GM18519 (cell line): ENCODE results near the gene UBE2B.
"Not testable (repeated sequence)": the region's sequence is repeated elsewhere in the genome, so short reads cannot be mapped to it uniquely, and the experiment has no call there.

Source experiments
- ATAC-seq: cut with Tn5 transposase; IDR thresholded peaks from one replicate; pipeline ENCODE4 v1.9.1; 2021; ENCODE audit warnings: mild to moderate bottlenecking, moderate library complexity; ENCODE audit not compliant: unreplicated experiment, low FRiP score

The UBE2B gene

GRCh38 chr5:134397196-134397595 is 25.8 kb downstream of the UBE2B start:
- no peak for ATAC-seq

- ATAC-seq, result no peak
These were observed 27.3 kb downstream of the UBE2B start for GRCh38 chr5:134398609-134399155.

DNA sequence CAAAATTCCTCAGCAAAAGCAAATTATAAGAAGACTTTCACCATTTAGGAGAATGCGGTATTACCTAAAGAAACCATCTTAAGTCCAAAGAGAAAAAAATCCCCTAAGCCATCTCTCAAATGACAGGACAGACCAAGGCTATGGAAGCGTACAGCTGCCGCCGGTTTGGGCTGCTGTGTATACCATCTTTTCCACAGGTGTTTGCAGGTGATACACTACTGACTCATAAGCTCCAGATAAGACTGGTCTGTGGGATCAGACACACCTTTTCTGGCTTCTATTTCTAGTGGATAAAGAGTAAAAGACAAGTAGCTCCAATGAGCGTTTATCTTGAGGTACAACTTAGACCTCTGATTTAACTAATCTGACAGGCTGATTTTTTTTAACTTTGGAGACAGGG is 32.6 kb downstream of the UBE2B start:
- ATAC-seq, result no peak

DNA sequence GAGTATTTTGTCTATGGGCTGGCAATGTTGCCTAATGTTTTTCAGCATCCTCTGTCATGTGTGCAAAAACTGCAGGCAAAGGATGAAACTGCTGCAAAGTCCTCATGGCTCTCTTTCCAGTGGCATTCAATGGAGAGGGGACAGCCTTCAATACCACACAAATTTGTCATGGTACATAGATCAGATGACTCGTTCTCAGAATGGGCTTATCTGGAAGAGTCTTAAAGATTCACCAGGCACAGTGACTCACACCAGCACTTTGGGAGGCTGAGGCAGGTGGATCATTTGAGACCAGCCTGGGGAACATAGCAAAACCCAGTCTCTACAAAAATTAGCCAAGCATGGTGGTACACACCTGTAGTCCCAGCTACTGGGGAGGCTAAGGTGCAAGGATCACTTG is 35.0 kb downstream of the UBE2B start:
- ATAC-seq, result no peak

GRCh38 chr5:134409321-134409720 is 38.0 kb downstream of the UBE2B start:
- no peak for ATAC-seq

DNA sequence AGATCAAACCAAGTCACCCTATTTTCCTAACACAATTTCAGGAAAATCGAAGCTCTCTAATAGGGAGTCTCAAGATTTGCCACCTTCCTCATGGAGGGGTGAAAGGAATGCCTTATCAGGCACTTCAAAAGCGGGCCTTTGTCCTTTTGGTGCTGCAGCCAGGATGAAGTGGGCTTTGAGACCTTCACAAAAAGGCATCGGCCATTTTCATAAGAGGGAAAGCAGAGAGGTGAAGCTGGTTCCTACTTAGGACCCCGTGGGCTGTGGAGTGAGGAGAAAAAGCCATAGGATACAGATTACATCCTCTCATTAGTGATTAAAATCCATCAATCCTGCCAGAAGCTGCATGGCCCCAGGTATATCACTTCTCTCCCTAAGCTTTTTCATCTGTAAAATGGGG is 39.5 kb downstream of the UBE2B start:
- ATAC-seq, result no peak

DNA sequence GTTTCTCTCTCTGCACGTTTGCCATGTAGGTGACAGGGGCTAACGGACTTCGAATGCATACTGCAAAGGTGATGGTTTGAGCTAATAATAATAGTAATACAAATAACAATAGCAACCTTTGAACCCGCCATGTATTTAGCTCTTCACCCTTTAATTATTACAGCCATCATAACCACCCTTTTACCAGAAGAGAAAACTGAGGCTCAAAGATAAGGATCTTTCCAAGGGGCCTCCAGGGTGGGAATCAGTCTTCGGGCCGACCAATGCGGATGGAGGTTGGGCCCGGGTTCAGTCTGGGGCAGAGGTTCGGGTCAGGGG is 39.8 kb downstream of the UBE2B start:
- no peak for ATAC-seq

DNA sequence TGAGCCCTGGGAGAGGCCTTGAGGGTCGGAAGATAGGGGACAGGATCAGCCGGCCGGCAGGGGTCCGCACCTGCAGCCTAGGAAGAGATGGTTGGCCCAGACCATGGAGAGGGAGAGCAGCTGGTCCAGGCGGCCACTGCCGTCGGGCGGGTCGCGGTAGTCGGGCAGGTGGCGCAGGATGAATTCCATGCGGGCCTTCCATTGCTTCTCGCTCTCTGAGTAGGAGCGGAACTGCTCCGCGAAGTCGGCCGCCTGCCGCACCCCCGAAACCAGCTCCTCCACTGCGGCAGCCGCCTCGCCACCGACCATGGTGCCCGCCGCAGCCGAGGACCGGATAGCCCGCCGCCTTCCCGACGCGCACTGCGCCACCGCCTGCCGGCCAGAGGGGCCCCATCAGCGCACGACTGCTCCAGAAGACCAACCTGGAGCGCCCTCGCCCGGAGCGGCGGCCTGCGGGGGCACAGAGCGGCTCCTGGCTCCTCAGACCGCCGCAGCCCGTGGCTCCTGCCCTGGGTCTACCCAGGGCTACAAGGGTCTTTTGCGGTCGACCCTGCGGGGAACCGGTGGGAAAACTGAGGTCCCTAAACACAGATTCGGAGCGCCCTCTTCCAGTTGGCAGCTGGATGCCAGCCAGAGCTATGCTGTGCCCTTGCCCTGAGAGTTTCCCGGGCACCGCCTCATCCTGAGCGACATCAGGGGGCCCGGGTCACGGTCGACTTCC is 40.3 kb downstream of the UBE2B start, which contains the start of gene CDKN2AIPNL:
CDKN2AIPNL (minus strand) TSS at position 336 of the 721 bp plus-strand sequence; CDS start at position 309, 27 bp downstream.
- ATAC-seq, result peak; percentile 82

GRCh38 chr5:134413046-134413445 is 41.7 kb downstream of the UBE2B start:
- ATAC-seq, result no peak

DNA sequence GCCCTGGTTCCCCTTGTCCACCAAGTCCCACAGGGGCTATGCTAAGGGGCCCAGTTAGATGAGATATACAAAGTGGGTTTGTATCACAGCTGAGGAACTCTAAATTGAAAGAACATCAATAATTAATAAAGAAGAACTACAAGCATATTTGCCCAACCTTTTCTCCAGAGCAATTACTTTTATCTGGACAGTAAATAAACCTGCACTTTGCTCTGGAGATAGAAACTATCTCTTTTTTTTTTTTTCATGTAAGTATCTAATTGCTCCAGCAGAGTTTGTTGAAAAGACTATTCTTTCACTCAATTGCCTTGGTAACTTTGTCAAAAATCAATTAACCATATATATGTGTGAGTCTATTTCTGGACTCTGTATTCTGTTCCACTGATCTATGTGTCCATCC is 46.3 kb downstream of the UBE2B start:
- ATAC-seq, result no peak

- no peak for ATAC-seq
These were observed 47.6 kb downstream of the UBE2B start for GRCh38 chr5:134418958-134419357.

DNA sequence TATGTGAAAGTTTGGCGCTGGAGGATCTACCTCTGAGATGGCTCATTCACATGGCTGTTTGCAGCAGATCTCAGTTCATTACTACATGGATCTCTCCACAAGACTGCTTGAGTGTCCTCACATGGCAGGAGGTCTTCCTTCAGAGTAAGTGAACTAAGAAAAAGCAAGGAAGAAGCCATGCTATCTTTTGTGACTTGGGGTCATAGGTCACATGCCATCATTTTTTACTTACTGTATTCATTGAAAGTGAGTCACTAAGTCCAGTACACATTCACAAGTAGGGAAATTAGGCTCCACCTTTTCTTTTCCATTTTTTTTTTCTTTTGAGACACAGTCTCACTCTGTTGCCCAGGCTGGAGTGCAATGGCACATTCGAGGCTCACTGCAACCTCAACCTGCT is 49.0 kb downstream of the UBE2B start:
- ATAC-seq, result no peak

- not testable (repeated sequence) for ATAC-seq
These were observed 49.7 kb downstream of the UBE2B start for GRCh38 chr5:134421038-134421437.

GRCh38 chr5:134422791-134423365 is 51.5 kb downstream of the UBE2B start:
- no peak for ATAC-seq

DNA sequence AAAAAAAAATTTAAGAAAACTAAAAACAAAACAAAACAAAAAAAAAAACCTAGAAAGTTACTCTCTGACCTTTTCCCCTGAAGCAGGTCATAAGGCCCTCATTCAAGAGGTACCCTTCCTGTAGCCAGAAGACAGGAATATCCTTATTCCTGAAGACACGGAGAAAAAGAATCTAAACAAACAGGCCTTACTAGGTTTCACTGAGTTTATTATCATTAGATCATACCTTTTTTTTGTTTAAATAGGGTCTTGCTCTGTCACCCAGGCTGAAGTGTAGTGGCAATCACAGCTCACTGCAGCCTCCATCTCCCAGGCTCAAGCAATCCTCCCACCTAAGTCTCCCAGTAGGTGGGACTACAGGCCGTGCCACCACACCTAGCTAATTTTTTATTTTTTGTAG is 52.0 kb downstream of the UBE2B start:
- no peak for ATAC-seq

DNA sequence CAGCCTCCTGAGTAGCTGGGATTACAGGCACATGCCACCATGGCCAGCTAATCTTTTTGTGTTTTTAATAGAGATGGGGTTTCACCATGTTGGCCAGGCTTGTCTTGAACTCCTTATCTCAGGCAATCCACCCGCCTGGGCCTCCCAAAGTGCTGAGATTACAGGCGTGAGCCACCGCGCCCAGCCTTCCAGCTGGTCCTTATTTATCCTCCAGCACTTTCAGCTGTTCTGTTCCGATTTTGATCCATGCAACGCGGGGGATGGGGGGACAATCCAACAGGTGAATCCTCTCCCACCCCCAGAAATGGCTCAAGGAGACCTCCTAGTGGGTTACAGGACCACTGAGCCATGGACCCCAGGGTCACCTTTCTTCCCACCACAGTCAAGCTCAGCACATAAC is 55.0 kb downstream of the UBE2B start:
- ATAC-seq, result no peak

DNA sequence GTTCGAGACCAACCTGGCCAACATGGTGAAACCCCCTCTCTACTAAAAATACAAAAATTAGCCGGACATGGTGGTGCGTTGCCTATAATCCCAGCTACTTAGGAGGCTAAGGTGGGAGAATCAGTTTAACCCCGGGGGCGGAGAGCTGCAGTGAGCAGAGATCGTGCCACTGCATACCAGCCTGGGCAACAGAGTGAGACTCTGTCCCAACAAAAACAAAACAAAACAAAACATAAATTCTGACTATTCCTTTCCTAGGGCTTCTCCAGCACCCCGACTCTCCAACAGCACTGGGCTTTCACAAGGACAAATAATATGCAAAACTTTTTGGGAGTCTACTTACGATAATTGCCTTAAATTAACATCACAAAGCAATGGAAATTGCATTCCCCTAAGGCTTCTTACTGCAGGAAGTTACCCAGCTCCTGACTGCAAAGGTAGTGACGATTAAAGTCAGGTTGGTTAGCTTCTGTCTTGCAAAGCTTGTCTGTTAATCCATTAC is 56.2 kb downstream of the UBE2B start:
- ATAC-seq, result no peak

GRCh38 chr5:134430001-134430569 is 58.7 kb downstream of the UBE2B start:
- ATAC-seq, result no peak

DNA sequence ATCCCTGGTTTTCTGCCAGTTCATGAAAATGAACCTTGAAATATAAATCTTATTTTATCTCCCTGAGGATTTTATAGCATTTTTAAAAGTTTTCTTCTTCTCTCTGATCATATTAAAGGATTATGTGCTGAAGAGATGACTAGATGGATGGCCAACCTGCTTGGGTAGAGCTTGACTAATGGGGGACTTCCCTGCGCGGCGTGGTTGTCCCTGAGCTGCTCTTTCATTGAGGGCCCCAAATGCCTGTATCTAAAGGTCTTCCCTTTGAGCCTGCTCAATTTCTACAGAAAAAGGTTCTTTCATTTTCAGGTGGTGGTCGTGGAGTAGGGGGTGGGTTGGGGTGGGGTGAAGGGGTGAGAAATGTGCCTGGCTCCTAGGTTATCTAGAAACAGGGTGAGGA is 60.8 kb downstream of the UBE2B start:
- no peak for ATAC-seq

GRCh38 chr5:134432677-134433359 is 61.4 kb downstream of the UBE2B start:
- ATAC-seq, result no peak

DNA sequence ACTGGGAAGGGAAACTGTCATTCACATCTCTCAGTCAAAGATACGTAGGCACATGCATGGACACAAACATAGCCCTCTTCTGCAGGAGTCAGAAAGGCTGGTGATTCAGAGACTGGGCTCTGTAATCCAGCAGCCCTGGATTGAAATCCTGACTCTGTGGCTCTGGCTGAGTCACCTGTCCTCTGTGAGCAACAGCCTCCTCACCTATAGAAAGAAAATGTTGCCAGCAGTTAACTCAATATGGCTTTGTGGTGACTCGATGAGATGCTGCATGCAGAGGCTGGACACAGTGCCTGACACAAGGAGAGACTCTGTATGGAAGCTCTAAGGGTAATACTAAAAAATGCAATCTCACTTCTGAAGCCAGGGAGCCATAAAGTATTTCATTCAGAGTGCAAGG is 64.2 kb downstream of the UBE2B start:
- ATAC-seq, result no peak
